GM06990 (cell line): ENCODE data around the gene BTAF1.

Source experiments
- DNase-seq: peaks from one replicate; pipeline ENCODE4 v3.0.0-alpha.2; 2011; ENCODE audit not compliant: insufficient read length; ENCODE audit errors: extremely low read depth
- H3K27me3 ChIP-seq: replicated peaks from 2 replicates; pipeline ENCODE4 v1.6.0; 2011; ENCODE audit warnings: low read length; ENCODE audit not compliant: control insufficient read depth, insufficient read depth
- H3K36me3 ChIP-seq: 2 replicates; pipeline ENCODE4 v1.5.1; 2011; ENCODE audit warnings: low read length; ENCODE audit not compliant: control insufficient read depth, insufficient read depth
- H3K4me3 ChIP-seq: replicated peaks from 2 replicates; pipeline ENCODE4 v1.5.1; 2011; ENCODE audit warnings: low read depth, mild to moderate bottlenecking, control low read depth, low read length
- TF ChIP-seq, protein P1 (sequence below): IDR thresholded peaks from 2 replicates; pipeline ENCODE4 v1.5.1; 2011; ENCODE audit warnings: low read length, control low read depth, mild to moderate bottlenecking, inconsistent platforms; ENCODE audit not compliant: insufficient read depth, poor library complexity, severe bottlenecking

Gene BTAF1

DNA sequence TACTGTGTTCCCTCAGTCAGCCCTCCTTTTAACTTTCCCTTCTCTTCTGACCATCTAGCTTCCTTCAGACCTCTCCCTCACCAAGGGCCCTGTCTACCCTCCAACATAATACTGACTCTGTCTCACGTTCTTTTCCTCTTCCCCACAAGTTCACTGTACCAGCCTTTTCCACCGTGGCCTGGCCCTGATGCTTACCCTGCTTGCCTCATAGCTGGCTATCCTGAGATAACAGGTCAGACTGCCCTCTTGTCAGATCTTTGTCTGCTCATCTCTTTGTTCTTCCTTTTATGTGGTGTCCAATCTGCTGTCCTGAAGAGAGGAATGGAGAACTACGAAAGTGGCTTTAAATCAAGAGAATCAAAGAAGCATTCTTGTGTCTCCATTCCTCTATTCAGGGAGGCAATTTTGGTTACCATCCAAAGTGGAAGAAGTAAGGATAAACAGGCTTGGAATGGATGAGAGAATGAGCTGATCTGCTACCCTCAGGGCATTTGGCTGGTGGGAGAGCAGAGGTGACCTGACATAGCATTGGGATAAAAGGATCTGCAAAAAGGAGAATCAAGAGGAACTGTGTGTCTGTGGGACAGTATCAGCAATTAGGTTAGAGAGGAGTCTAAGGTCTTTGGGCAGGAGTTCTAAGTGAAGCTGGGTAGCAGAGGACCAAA is 8.1 kb downstream of the BTAF1 start:
- DNase-seq = no peak
- TF ChIP-seq, protein P1, sequence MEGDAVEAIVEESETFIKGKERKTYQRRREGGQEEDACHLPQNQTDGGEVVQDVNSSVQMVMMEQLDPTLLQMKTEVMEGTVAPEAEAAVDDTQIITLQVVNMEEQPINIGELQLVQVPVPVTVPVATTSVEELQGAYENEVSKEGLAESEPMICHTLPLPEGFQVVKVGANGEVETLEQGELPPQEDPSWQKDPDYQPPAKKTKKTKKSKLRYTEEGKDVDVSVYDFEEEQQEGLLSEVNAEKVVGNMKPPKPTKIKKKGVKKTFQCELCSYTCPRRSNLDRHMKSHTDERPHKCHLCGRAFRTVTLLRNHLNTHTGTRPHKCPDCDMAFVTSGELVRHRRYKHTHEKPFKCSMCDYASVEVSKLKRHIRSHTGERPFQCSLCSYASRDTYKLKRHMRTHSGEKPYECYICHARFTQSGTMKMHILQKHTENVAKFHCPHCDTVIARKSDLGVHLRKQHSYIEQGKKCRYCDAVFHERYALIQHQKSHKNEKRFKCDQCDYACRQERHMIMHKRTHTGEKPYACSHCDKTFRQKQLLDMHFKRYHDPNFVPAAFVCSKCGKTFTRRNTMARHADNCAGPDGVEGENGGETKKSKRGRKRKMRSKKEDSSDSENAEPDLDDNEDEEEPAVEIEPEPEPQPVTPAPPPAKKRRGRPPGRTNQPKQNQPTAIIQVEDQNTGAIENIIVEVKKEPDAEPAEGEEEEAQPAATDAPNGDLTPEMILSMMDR = no peak

DNA sequence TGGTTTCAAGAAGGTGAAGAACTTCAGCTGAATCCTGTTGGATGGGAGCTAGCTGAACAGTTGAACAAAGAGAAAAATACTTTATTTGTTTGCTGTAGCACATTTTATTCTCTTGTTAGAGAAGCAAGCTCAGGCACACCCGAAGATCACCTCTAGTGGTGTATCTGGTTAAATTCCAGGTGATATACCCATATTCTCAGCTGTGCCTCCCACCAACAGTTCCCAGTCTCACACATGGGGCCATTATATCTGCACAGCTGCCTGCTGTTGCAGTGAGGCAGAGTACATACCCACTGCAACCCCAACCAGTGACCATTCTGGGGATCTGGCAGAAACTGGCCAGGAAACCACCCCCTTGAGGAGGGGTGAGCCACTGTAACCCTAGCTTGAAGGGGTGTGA is 9.2 kb downstream of the BTAF1 start:
- no peak for DNase-seq
- TF ChIP-seq, protein P1 = no peak
- Histone ChIP-seq H3K4me3 (no peak overlapping the region), H3K36me3 (peaks cover 6% of the 10 kb centered on the region), H3K27me3 (no peaks in the 10 kb centered on the region)

More for the DNA sequence above, 8.1 kb downstream of the BTAF1 start:
- H3K4me3 ChIP-seq = no peak overlapping the region
- H3K27me3 ChIP-seq = no peaks in the 10 kb centered on the region
- peaks cover 4% of the 10 kb centered on the region for H3K36me3 ChIP-seq

DNA sequence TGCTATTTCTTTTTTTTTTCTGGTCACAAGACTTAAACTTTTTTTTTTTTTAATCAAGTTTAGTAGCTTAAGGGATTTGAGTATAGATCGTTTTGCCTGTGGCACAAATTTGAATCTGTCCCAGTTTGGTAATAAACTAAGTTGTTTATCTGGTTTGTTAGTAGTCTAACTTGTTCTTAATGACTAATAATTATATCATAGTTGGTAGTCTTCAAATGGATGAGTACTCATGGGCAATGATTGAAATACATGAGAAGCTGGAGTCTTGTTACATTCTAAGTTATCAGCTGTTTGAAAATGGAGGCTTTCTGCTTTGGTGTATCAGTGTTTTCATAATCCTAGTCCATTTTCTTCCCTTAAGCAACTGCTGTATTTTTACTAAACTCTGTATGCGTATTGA is 12.3 kb downstream of the BTAF1 start:
- Histone ChIP-seq H3K4me3 (no peak overlapping the region), H3K36me3 (peaks cover 6% of the 10 kb centered on the region)

DNA sequence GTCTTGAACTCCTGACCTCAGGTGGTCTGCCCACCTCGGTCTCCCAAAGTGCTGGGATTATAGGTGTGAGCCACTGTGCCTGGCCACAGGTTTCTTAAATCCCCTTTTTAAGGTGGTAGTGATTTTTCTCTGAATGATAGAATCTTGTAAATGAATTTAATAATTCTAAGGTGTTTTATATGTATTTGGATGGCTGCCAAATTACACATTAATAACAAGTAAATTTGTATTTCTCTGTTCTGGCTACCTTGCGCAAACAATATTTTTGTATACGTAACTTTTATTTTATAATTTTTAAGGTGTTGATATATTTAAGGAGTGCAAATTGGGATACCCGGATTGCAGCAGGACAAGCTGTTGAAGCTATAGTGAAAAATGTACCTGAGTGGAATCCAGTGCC is 16.1 kb downstream of the BTAF1 start:
- DNase-seq = no peak
- Histone ChIP-seq H3K27me3 (no peaks in the 10 kb centered on the region), H3K36me3 (peaks cover 4% of the 10 kb centered on the region), H3K4me3 (no peak overlapping the region)
- TF ChIP-seq, protein P1 = no peak

More for the DNA sequence above, 12.3 kb downstream of the BTAF1 start:
- no peaks in the 10 kb centered on the region for H3K27me3 ChIP-seq
- TF ChIP-seq, protein P1 = no peak
- DNase-seq = no peak

DNA sequence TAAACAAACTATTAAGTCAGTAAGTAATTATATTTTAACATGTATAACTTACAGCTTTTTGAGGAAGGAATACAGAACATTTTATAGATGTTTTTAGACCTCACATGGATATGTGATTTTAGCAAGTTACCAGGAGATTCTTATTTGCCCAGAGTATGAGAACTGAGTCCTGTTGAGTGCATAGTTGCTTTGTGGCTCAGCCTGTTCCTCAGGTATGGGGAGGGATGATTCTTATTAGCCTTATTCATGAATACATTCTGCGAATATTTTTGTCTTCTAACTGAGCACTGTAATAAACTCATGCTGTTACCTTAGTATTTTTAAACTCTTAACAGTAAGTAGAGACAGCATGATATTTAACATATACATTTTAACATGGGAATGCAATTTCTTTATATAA is 17.9 kb downstream of the BTAF1 start:
- no peak for DNase-seq
- H3K36me3 ChIP-seq = peaks cover 3% of the 10 kb centered on the region
- no peaks in the 10 kb centered on the region for H3K27me3 ChIP-seq
- H3K4me3 ChIP-seq = no peak overlapping the region
- TF ChIP-seq, protein P1 = no peak
